HG03095 (cell line): ENCODE data around the gene GALNT5.
A peak's percentile ranks its signal among the peaks of the same experiment; 100 is the strongest.
"Not testable (repeated sequence)": the region's sequence is repeated elsewhere in the genome, so short reads cannot be mapped to it uniquely, and the experiment has no call there.

Experiments
- ATAC-seq: cut with Tn5 transposase; IDR thresholded peaks from one replicate; pipeline ENCODE4 v1.9.1; 2021; ENCODE audit warnings: moderate library complexity; ENCODE audit not compliant: unreplicated experiment

GALNT5 gene

GRCh38 chr2:157324331-157324843 lies 66.9 kb downstream of the GALNT5 start:
- ATAC-seq = no peak

GRCh38 chr2:157325786-157326185 lies 68.3 kb downstream of the GALNT5 start, which contains the start of gene ERMN:
TSS of gene ERMN (minus strand) at chr2:157325824. CDS start at chr2:157325642, 182 bp downstream.
- no peak for ATAC-seq

- ATAC-seq = no peak
Measured at GRCh38 chr2:157326698-157327097, 69.2 kb downstream of the GALNT5 start.

GRCh38 chr2:157327200-157327599 lies 69.7 kb downstream of the GALNT5 start:
- peak; percentile 22 for ATAC-seq

GRCh38 chr2:157327621-157328500 lies 70.4 kb downstream of the GALNT5 start:
- ATAC-seq = peak; percentile 97

GRCh38 chr2:157329524-157329923 lies 72.0 kb downstream of the GALNT5 start:
- ATAC-seq = no peak

- ATAC-seq = no peak
Measured at GRCh38 chr2:157333304-157334047, 76.0 kb downstream of the GALNT5 start.

- ATAC-seq = no peak
Measured at GRCh38 chr2:157334335-157334734, 76.8 kb downstream of the GALNT5 start.

- no peak for ATAC-seq
Measured at GRCh38 chr2:157334797-157335196, 77.3 kb downstream of the GALNT5 start.

- no peak for ATAC-seq
Measured at GRCh38 chr2:157336137-157337010, 78.9 kb downstream of the GALNT5 start.

- no peak for ATAC-seq
Measured at GRCh38 chr2:157337978-157338377, 80.5 kb downstream of the GALNT5 start.

GRCh38 chr2:157339965-157340655 lies 82.6 kb downstream of the GALNT5 start:
- ATAC-seq = no peak

- ATAC-seq = not testable (repeated sequence)
Measured at GRCh38 chr2:157341381-157341780, 83.9 kb downstream of the GALNT5 start.

- no peak for ATAC-seq
Measured at GRCh38 chr2:157345647-157346389, 88.3 kb downstream of the GALNT5 start.

GRCh38 chr2:157348291-157348921 lies 90.9 kb downstream of the GALNT5 start:
- no peak for ATAC-seq

GRCh38 chr2:157349949-157350515 lies 92.5 kb downstream of the GALNT5 start:
- no peak for ATAC-seq

- no peak for ATAC-seq
Measured at GRCh38 chr2:157355618-157356017, 98.1 kb downstream of the GALNT5 start.

- ATAC-seq = no peak
Measured at GRCh38 chr2:157359628-157360027, 102.1 kb downstream of the GALNT5 start.

GRCh38 chr2:157361526-157361925 lies 104.0 kb downstream of the GALNT5 start:
- ATAC-seq = no peak
